Type B pancreatic cell (in vitro differentiated cells): Measurements from ENCODE around the gene FARSA. TPM values are rescaled to one million over a fixed set of nuclear protein-coding genes. Genes with fewer than 3 reads are reported as not detected.

Experiments
- DNase-seq: peaks from one replicate; pipeline ENCODE4 v3.0.0; 2021; ENCODE audit warnings: mixed read lengths; ENCODE audit not compliant: unreplicated experiment; ENCODE audit errors: extremely low spot score
- H3K27ac Mint-ChIP-seq: 2 replicates; pipeline ENCODE4 v1.8.0; 2021; ENCODE audit warnings: mild to moderate bottlenecking, mixed read lengths
- H3K27me3 Mint-ChIP-seq: 2 replicates; pipeline ENCODE4 v1.8.0; 2021; ENCODE audit warnings: mixed read lengths
- H3K36me3 Mint-ChIP-seq: 2 replicates; pipeline ENCODE4 v1.8.0; 2021; ENCODE audit warnings: mixed read lengths
- H3K4me1 Mint-ChIP-seq: one replicate; pipeline ENCODE4 v1.8.0; 2021; ENCODE audit warnings: mixed read lengths; ENCODE audit not compliant: unreplicated experiment
- H3K4me3 Mint-ChIP-seq: 2 replicates; pipeline ENCODE4 v1.8.0; 2021; ENCODE audit warnings: mild to moderate bottlenecking, mixed read lengths
- H3K9me3 Mint-ChIP-seq: 2 replicates; pipeline ENCODE4 v1.8.0; 2021; ENCODE audit warnings: mixed read lengths
- CTCF ChIP-seq: fragments of 200-600 bp; sonication (generic); conservative IDR thresholded peaks from 2 replicates; pipeline ENCODE4 v1.5.0; 2021; ENCODE audit warnings: antibody characterized with exemption, mild to moderate bottlenecking
- total RNA-seq: library from RNA; stranded (reverse); gene quantifications from 2 replicates; pipeline ENCODE4 v1.2.1, GENCODE V29; 2021; ENCODE audit warnings: low replicate concordance

FARSA gene
- total RNA-seq, 1 donor from 2014 or later: 68.5 TPM

GRCh38 chr19:12881172-12881808, 52.2 kb downstream of the FARSA start, which contains the start of gene DNASE2:
DNASE2 (minus strand) TSS chr19:12881449; CDS start chr19:12881375, 74 bp downstream.
- Mint-ChIP-seq H3K4me1 (no peaks in the 10 kb centered on the region), H3K36me3 (no peaks in the 10 kb centered on the region), H3K4me3 (peak within 1 kb of the TSS; percentile 89), H3K9me3 (no peaks in the 10 kb centered on the region), H3K27ac (peak within 1 kb of the TSS; percentile 81), H3K27me3 (peaks cover 28% of the 10 kb centered on the region)
- no peak for TF ChIP-seq CTCF
- peak; percentile 88 for DNase-seq

GRCh38 chr19:12880551-12881171, 52.9 kb downstream of the FARSA start:
- Mint-ChIP-seq H3K4me3 (peak overlapping the region; percentile 89), H3K9me3 (no peaks in the 10 kb centered on the region), H3K27ac (peak overlapping the region; percentile 81), H3K27me3 (peaks cover 25% of the 10 kb centered on the region), H3K36me3 (no peaks in the 10 kb centered on the region), H3K4me1 (no peaks in the 10 kb centered on the region)
- TF ChIP-seq CTCF: no peak
- no peak for DNase-seq

- Mint-ChIP-seq H3K27me3 (no peaks in the 10 kb centered on the region), H3K4me1 (no peaks in the 10 kb centered on the region), H3K36me3 (peaks cover 10% of the 10 kb centered on the region), H3K4me3 (no peak overlapping the region), H3K9me3 (peaks cover 6% of the 10 kb centered on the region), H3K27ac (no peak overlapping the region)
- TF ChIP-seq CTCF: no peak
- no peak for DNase-seq
These were observed 58.4 kb downstream of the FARSA start for GRCh38 chr19:12875086-12875485.

- no peaks in the 10 kb centered on the region for H3K27me3 Mint-ChIP-seq
- DNase-seq: no peak
- TF ChIP-seq CTCF: no peak
- H3K9me3 Mint-ChIP-seq: peaks cover 6% of the 10 kb centered on the region
- H3K36me3 Mint-ChIP-seq: peaks cover 10% of the 10 kb centered on the region
- H3K4me1 Mint-ChIP-seq: no peaks in the 10 kb centered on the region
- H3K4me3 Mint-ChIP-seq: no peak overlapping the region
- H3K27ac Mint-ChIP-seq: no peak overlapping the region
These were observed 59.4 kb downstream of the FARSA start for GRCh38 chr19:12873891-12874745.

GRCh38 chr19:12872941-12873890, 60.3 kb downstream of the FARSA start:
- H3K4me1 Mint-ChIP-seq: no peaks in the 10 kb centered on the region
- peaks cover 10% of the 10 kb centered on the region for H3K36me3 Mint-ChIP-seq
- H3K27ac Mint-ChIP-seq: no peak overlapping the region
- H3K9me3 Mint-ChIP-seq: peaks cover 6% of the 10 kb centered on the region
- no peaks in the 10 kb centered on the region for H3K27me3 Mint-ChIP-seq
- H3K4me3 Mint-ChIP-seq: peak overlapping the region; percentile 22
- DNase-seq: no peak
- no peak for TF ChIP-seq CTCF
